Right atrium auricular region (tissue), 2 donors: ENCODE data around the gene SLC38A2. TPM values are rescaled to one million over a fixed set of nuclear protein-coding genes. Genes with fewer than 3 reads are reported as not detected.

Experiments used
- DNase-seq: peaks from one replicate; pipeline ENCODE4 v3.0.0-alpha.2; 2019; ENCODE audit warnings: low spot score
- H3K27ac ChIP-seq, 2 donors: fragments of 200-600 bp; sonication (generic); 1 replicate in 1 of 2; 2 replicates in 1 of 2; pipeline ENCODE4 v1.5.1; 2016 to 2019
- H3K27me3 ChIP-seq, 2 donors: fragments of 200-600 bp; sonication (generic); one replicate each; pipeline versions ENCODE4 v1.5.1 to v1.6.0; 2017 to 2019
- H3K36me3 ChIP-seq: fragments of 200-600 bp; sonication (generic); one replicate; pipeline ENCODE4 v1.5.1; 2016
- H3K4me1 ChIP-seq, 2 donors: fragments of 200-600 bp; sonication (generic); one replicate each; pipeline versions ENCODE4 v1.5.1 to v1.6.0; 2017 to 2019
- H3K4me3 ChIP-seq, 2 donors: fragments of 200-600 bp; sonication (generic); 1 replicate in 1 of 2; 2 replicates in 1 of 2; pipeline ENCODE4 v1.5.1; 2017 to 2019; ENCODE audit warnings: mild to moderate bottlenecking in 1 of 2, moderate library complexity in 1 of 2
- H3K9me3 ChIP-seq, 2 donors: fragments of 200-600 bp; sonication (generic); one replicate each; pipeline ENCODE4 v1.5.1; 2019
- CTCF ChIP-seq, 2 donors: fragments of 200-600 bp; sonication (generic); IDR thresholded peaks; one replicate each; pipeline ENCODE4 v1.5.1; 2019; ENCODE audit warnings: antibody characterized with exemption in 2 of 2
- total RNA-seq, 2 donors: library from RNA; depleted of rRNA; stranded (reverse); fragments of >200 nt; gene quantifications; one replicate each; pipeline ENCODE4 v1.1.0, GENCODE V29; 2016

SLC38A2 gene
- total RNA-seq: 100 to 1,000 TPM; 192 to 204 TPM

DNA sequence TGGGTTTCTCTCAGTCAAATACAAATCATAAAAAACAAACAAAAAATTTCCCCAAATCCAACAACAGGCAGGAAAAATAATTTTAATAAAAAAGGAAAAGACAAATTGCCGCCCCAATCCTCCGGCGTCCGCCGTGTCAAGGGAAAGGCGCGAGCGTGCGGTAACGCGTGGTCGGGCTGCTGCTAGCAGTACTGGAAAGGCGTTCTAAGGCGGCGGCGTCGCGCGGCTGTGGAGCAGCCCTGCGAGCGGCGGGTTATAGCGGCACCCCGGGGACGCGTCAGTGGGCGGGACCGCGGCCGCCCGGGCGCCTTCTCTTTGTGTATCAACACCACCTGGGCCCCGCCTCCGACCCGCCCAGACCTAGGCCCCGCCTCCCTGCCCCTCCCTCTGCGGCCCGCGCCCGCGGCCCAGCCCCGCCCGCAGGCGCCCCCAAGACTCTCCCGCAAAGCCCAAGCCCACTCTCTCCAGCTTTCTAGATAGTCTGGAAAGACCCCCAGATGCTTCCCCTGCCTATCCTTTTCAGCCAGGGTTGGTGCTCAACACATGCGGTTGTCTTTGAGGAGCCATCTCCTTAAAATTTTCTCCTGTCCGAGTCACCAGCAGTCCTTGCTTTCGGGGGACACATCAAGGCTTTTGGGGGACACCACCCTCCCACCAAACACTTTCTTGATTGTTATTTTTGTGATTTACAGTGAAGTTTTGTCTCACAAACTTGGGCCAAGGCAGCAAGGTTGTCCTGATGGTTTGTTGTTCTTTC, at the start of gene SLC38A2:
SLC38A2 (minus strand) TSS at position 230 of the 757 bp plus-strand sequence. CDS start 1,480 bp downstream, outside the sequence.
- peak; percentile 98 for DNase-seq
- Histone ChIP-seq H3K4me3 (peak within 1 kb of the TSS; percentile 95 to 99), H3K9me3 (no peaks in the 10 kb centered on the region), H3K27me3 (no peaks in the 10 kb centered on the region), H3K27ac (peak within 1 kb of the TSS; percentile 98 to 100), H3K4me1 (peaks cover 0 to 40% of the 10 kb centered on the region in 2 donors), H3K36me3 (peaks cover 35% of the 10 kb centered on the region)
- TF ChIP-seq CTCF (IDR thresholded peaks at IDR 0.05): no peak

DNA sequence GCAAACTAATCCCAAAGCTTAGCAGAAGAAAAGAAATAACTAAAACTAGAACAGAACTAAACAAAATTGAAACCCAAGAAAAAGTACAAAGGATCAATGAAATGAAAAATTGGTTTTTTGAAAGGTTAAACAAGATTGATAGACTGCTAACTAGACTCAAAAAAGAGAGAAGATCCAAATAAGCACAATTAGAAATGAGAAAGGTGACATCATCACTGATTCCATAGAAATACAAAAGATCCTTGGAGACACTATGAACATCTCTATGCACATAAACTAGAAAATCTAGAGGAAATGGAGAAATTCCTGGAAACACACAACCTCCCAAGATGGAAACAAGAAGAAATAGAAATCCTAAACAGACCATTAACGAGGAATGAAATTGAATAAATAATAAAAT, 47.1 kb upstream of the SLC38A2 start:
- no peaks in the 10 kb centered on the region for H3K36me3 ChIP-seq
- no peaks in the 10 kb centered on the region for H3K4me1 ChIP-seq
- TF ChIP-seq CTCF (IDR thresholded peaks at IDR 0.05): no peak
- H3K27me3 ChIP-seq: no peaks in the 10 kb centered on the region
- no peak overlapping the region for H3K4me3 ChIP-seq
- H3K9me3 ChIP-seq: no peaks in the 10 kb centered on the region
- DNase-seq: no peak
- no peak overlapping the region for H3K27ac ChIP-seq

DNA sequence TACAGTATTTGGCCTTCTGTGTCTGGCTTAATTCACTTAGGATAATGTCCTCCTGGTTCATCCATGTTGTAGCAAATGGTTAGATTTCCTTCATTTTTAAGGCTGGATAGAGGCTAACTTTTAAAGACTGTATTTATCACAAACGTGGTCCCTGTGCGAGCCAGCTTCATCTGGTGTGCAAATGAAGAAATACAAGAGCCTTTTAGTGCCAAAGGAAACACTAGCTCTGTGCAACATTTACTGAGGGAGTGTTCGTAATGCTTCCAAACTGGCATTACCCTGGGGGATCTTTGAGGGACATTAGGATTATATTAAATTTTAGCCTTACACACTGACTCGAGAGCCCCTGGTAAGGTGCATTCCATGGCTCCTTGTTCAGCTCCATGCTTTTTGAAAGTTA, 43.0 kb upstream of the SLC38A2 start:
- Histone ChIP-seq H3K4me1 (peaks cover 0 to 7% of the 10 kb centered on the region in 2 donors), H3K27ac (no peak overlapping the region), H3K9me3 (no peaks in the 10 kb centered on the region), H3K4me3 (no peak overlapping the region), H3K27me3 (no peaks in the 10 kb centered on the region), H3K36me3 (no peaks in the 10 kb centered on the region)
- DNase-seq: no peak
- no peak for TF ChIP-seq CTCF (IDR thresholded peaks at IDR 0.05)

- DNase-seq: no peak
- Histone ChIP-seq H3K27ac (no peak overlapping the region), H3K4me1 (peaks cover 0 to 15% of the 10 kb centered on the region in 2 donors), H3K27me3 (no peaks in the 10 kb centered on the region), H3K9me3 (no peaks in the 10 kb centered on the region), H3K4me3 (no peak overlapping the region), H3K36me3 (no peaks in the 10 kb centered on the region)
- TF ChIP-seq CTCF (IDR thresholded peaks at IDR 0.05): no peak
These were observed 42.2 kb upstream of the SLC38A2 start for GRCh38 chr12:46414591-46415268.

GRCh38 chr12:46413368-46413767, 40.8 kb upstream of the SLC38A2 start:
- Histone ChIP-seq H3K9me3 (no peaks in the 10 kb centered on the region), H3K27ac (no peak overlapping the region), H3K27me3 (no peaks in the 10 kb centered on the region), H3K36me3 (no peaks in the 10 kb centered on the region), H3K4me3 (no peak overlapping the region), H3K4me1 (peaks cover 0 to 28% of the 10 kb centered on the region in 2 donors)
- no peak for DNase-seq
- no peak for TF ChIP-seq CTCF (IDR thresholded peaks at IDR 0.05)
